Measurements from ENCODE around the gene SFMBT2. TPM values are rescaled to one million over a fixed set of nuclear protein-coding genes. Genes with fewer than 3 reads are reported as not detected.

The SFMBT2 gene
- total RNA-seq, 1 donor from 2014 or later, result 7.2 TPM

GRCh38 chr10:7297094-7297493 lies 113.7 kb downstream of the SFMBT2 start:
- peaks cover 2% of the 10 kb centered on the region for H3K9me3 Mint-ChIP-seq
- H3K36me3 Mint-ChIP-seq, result peaks cover 2% of the 10 kb centered on the region
- peaks cover 70% of the 10 kb centered on the region for H3K27me3 Mint-ChIP-seq
- no peak for DNase-seq (ENCODE audit: extremely low spot score, unreplicated experiment)
- no peak for TF ChIP-seq CTCF (conservative IDR thresholded peaks at IDR 0.05)
- no peak overlapping the region for H3K4me3 Mint-ChIP-seq
- peaks cover 26% of the 10 kb centered on the region for H3K4me1 Mint-ChIP-seq (ENCODE audit: unreplicated experiment)
- H3K27ac Mint-ChIP-seq, result no peak overlapping the region

GRCh38 chr10:7296648-7297047 lies 114.2 kb downstream of the SFMBT2 start:
- H3K4me3 Mint-ChIP-seq, result no peak overlapping the region
- no peaks in the 10 kb centered on the region for H3K36me3 Mint-ChIP-seq
- H3K4me1 Mint-ChIP-seq (ENCODE audit: unreplicated experiment), result peaks cover 21% of the 10 kb centered on the region
- no peak for TF ChIP-seq CTCF (conservative IDR thresholded peaks at IDR 0.05)
- peaks cover 68% of the 10 kb centered on the region for H3K27me3 Mint-ChIP-seq
- no peaks in the 10 kb centered on the region for H3K9me3 Mint-ChIP-seq
- no peak for DNase-seq (ENCODE audit: extremely low spot score, unreplicated experiment)
- H3K27ac Mint-ChIP-seq, result no peak overlapping the region

GRCh38 chr10:7296076-7296475 lies 114.8 kb downstream of the SFMBT2 start:
- TF ChIP-seq CTCF (conservative IDR thresholded peaks at IDR 0.05), result no peak
- peaks cover 15% of the 10 kb centered on the region for H3K4me1 Mint-ChIP-seq (ENCODE audit: unreplicated experiment)
- H3K9me3 Mint-ChIP-seq, result no peaks in the 10 kb centered on the region
- no peak for DNase-seq (ENCODE audit: extremely low spot score, unreplicated experiment)
- H3K27me3 Mint-ChIP-seq, result peaks cover 68% of the 10 kb centered on the region
- no peak overlapping the region for H3K27ac Mint-ChIP-seq
- no peak overlapping the region for H3K4me3 Mint-ChIP-seq
- peaks cover 3% of the 10 kb centered on the region for H3K36me3 Mint-ChIP-seq

- no peaks in the 10 kb centered on the region for H3K9me3 Mint-ChIP-seq
- no peak for DNase-seq (ENCODE audit: extremely low spot score, unreplicated experiment)
- H3K4me1 Mint-ChIP-seq (ENCODE audit: unreplicated experiment), result peaks cover 11% of the 10 kb centered on the region
- peaks cover 55% of the 10 kb centered on the region for H3K27me3 Mint-ChIP-seq
- no peak overlapping the region for H3K4me3 Mint-ChIP-seq
- peaks cover 3% of the 10 kb centered on the region for H3K36me3 Mint-ChIP-seq
- no peak for TF ChIP-seq CTCF (conservative IDR thresholded peaks at IDR 0.05)
- no peak overlapping the region for H3K27ac Mint-ChIP-seq
These were observed 117.4 kb downstream of the SFMBT2 start for GRCh38 chr10:7293378-7293920.

GRCh38 chr10:7291487-7292270 lies 119.2 kb downstream of the SFMBT2 start:
- no peaks in the 10 kb centered on the region for H3K9me3 Mint-ChIP-seq
- H3K4me1 Mint-ChIP-seq (ENCODE audit: unreplicated experiment), result peaks cover 10% of the 10 kb centered on the region
- DNase-seq (ENCODE audit: extremely low spot score, unreplicated experiment), result no peak
- H3K4me3 Mint-ChIP-seq, result no peak overlapping the region
- no peak overlapping the region for H3K27ac Mint-ChIP-seq
- TF ChIP-seq CTCF (conservative IDR thresholded peaks at IDR 0.05), result no peak
- H3K27me3 Mint-ChIP-seq, result peaks cover 46% of the 10 kb centered on the region
- peaks cover 3% of the 10 kb centered on the region for H3K36me3 Mint-ChIP-seq
